Endothelial cell of umbilical vein (primary cell): ENCODE results near the gene CLEC16A. TPM values are rescaled to one million over a fixed set of nuclear protein-coding genes. Genes with fewer than 3 reads are reported as not detected.

Experiments used
- BruUV-seq: library from RNA; stranded (reverse); fragments of 400-500 nt; replicated peaks from 2 replicates; lab custom pipeline; 2021; lab: Mats Ljungman, UMichigan
- CTCF ChIA-PET: fragments of 300-600, 350-600 bp; sonication (Branson Sonifier 250); formaldehyde crosslinking; loops from one replicate; lab custom pipeline; 2021; ENCODE audit warnings: antibody characterized with exemption, inconsistent platforms; lab: Charles Lee
- POLR2A ChIA-PET: fragments of 300-600, 350-600 bp; sonication (Branson Sonifier 250); formaldehyde crosslinking; loops from one replicate; lab custom pipeline; 2021; ENCODE audit warnings: antibody characterized with exemption, inconsistent platforms; lab: Charles Lee
- DNase-seq: peaks from one replicate; pipeline ENCODE4 v3.0.0-alpha.2; 2011; ENCODE audit warnings: low read depth, low spot score
- FAIRE-seq: peaks from 2 replicates; lab custom pipeline; 2011; peaks lifted over from hg19 to GRCh38; lab: Jason Lieb, UNC
- H2AFZ ChIP-seq: 2 replicates; pipeline ENCODE4 v1.6.0; 2012; ENCODE audit warnings: low read depth, low read length, control low read depth, inconsistent platforms
- H3K27ac ChIP-seq: 2 replicates; pipeline ENCODE4 v1.5.1; 2011; ENCODE audit warnings: low read depth, mild to moderate bottlenecking, control low read depth, low read length, moderate library complexity; ENCODE audit not compliant: insufficient read depth
- H3K27me3 ChIP-seq, 2 experiments: 2 replicates each; pipeline versions ENCODE4 v1.6.0 to v1.6.1; 2011; ENCODE audit warnings: low read length in 2 of 2, mixed read lengths in 1 of 2; ENCODE audit not compliant: control insufficient read depth in 2 of 2, insufficient read depth in 2 of 2
- H3K36me3 ChIP-seq, 2 experiments: 2 replicates in 1 of 2; 3 replicates in 1 of 2; pipeline ENCODE4 v1.5.1; 2011; ENCODE audit warnings: low read length in 2 of 2, mild to moderate bottlenecking in 1 of 2, moderate library complexity in 1 of 2; ENCODE audit not compliant: control insufficient read depth in 2 of 2, insufficient read depth in 2 of 2; ENCODE audit errors: extremely low read depth in 1 of 2
- H3K4me1 ChIP-seq: 3 replicates; pipeline ENCODE4 v1.5.1; 2011; ENCODE audit warnings: mild to moderate bottlenecking, low read length; ENCODE audit not compliant: control insufficient read depth, insufficient read depth; ENCODE audit errors: extremely low read depth
- H3K4me2 ChIP-seq: 2 replicates; pipeline ENCODE4 v1.6.1; 2011; ENCODE audit warnings: low read length, control low read depth, mixed read lengths; ENCODE audit not compliant: insufficient read depth
- H3K4me3 ChIP-seq, 3 experiments: fragments of 200-600 bp in 1 of 3; sonication (generic), shearing (Covaris generic) in 1 of 3; replicated peaks in 1 of 3; 2 replicates each; pipeline ENCODE4 v1.5.1; 2011 to 2016; ENCODE audit warnings: control low read depth in 3 of 3, low read length in 3 of 3, mild to moderate bottlenecking in 2 of 3, inconsistent platforms in 1 of 3, low read depth in 1 of 3, moderate library complexity in 1 of 3; ENCODE audit not compliant: insufficient read depth in 1 of 3
- H3K79me2 ChIP-seq: 2 replicates; pipeline ENCODE4 v1.6.0; 2012; ENCODE audit warnings: low read length, inconsistent platforms; ENCODE audit not compliant: control insufficient read depth, insufficient read depth
- H3K9ac ChIP-seq: replicated peaks from 2 replicates; pipeline ENCODE3; 2011; ENCODE audit warnings: low read length, control low read depth; ENCODE audit not compliant: insufficient read depth; ENCODE audit errors: extremely low read depth
- H3K9me1 ChIP-seq: replicated peaks from 3 replicates; pipeline ENCODE4 v1.6.0; 2011; ENCODE audit warnings: mild to moderate bottlenecking, low read length; ENCODE audit not compliant: control insufficient read depth, insufficient read depth; ENCODE audit errors: extremely low read depth
- H3K9me3 ChIP-seq: replicated peaks from 2 replicates; pipeline ENCODE4 v1.5.1; 2012; ENCODE audit warnings: low read length, inconsistent platforms; ENCODE audit not compliant: control insufficient read depth, insufficient read depth
- H4K20me1 ChIP-seq: replicated peaks from 2 replicates; pipeline ENCODE3; 2011; ENCODE audit warnings: mild to moderate bottlenecking, low read length; ENCODE audit not compliant: control insufficient read depth, insufficient read depth; ENCODE audit errors: extremely low read depth
- CTCF ChIP-seq, 2 donors: IDR thresholded peaks; 1 replicate in 1 of 2; 2 replicates in 1 of 2; pipeline ENCODE4 v1.5.1; 2011; ENCODE audit warnings: low read length in 2 of 2, mild to moderate bottlenecking in 2 of 2, moderate library complexity in 2 of 2, control low read depth in 1 of 2, inconsistent platforms in 1 of 2, low read depth in 1 of 2; ENCODE audit not compliant: insufficient read depth in 1 of 2; ENCODE audit errors: extremely low read depth in 1 of 2
- EZH2 ChIP-seq: IDR thresholded peaks from 2 replicates; pipeline ENCODE4 v1.6.1; 2012; ENCODE audit warnings: borderline replicate concordance, low read depth, mild to moderate bottlenecking, moderate library complexity, low read length, inconsistent platforms; ENCODE audit not compliant: severe bottlenecking
- FOS ChIP-seq: IDR thresholded peaks from 2 replicates; pipeline ENCODE4 v1.6.1; 2011; ENCODE audit warnings: mild to moderate bottlenecking, low read length, moderate library complexity, borderline replicate concordance; ENCODE audit not compliant: insufficient read depth
- GATA2 ChIP-seq: IDR thresholded peaks from 2 replicates; pipeline ENCODE4 v1.7.0; 2011; ENCODE audit warnings: low read depth, mild to moderate bottlenecking, moderate library complexity, mixed read lengths, low read length; ENCODE audit not compliant: insufficient read length, insufficient read depth
- JUN ChIP-seq: IDR thresholded peaks from 2 replicates; pipeline ENCODE4 v1.6.1; 2011; ENCODE audit warnings: borderline replicate concordance, low read depth; ENCODE audit not compliant: insufficient read length, insufficient read depth
- MAX ChIP-seq: IDR thresholded peaks from 2 replicates; pipeline ENCODE4 v1.6.1; 2011; ENCODE audit not compliant: insufficient read depth, insufficient read length
- MYC ChIP-seq: IDR thresholded peaks from one replicate; pipeline ENCODE4 v1.6.1; 2011; ENCODE audit warnings: mild to moderate bottlenecking, low read depth, low read length
- POLR2A ChIP-seq: IDR thresholded peaks from 2 replicates; pipeline ENCODE4 v1.6.1; 2012; ENCODE audit warnings: low read depth, mild to moderate bottlenecking, control low read depth, low read length
- POLR2AphosphoS5 ChIP-seq: IDR thresholded peaks from 2 replicates; pipeline ENCODE4 v1.6.1; 2012; ENCODE audit warnings: low read depth, mild to moderate bottlenecking, control low read depth, low read length, moderate library complexity; ENCODE audit not compliant: insufficient read depth
- dilution Hi-C: fragments of 300-500 bp; cut with MboI; formaldehyde crosslinking; loops from one replicate; pipeline ENCODE4 v1.15.0; 2019; ENCODE audit warnings: low sequenced_read_pairs; ENCODE audit not compliant: extremely low pct_ligation_motif_present
- intact Hi-C: fragments of 100-400 bp; cut with micrococcal nuclease; formaldehyde crosslinking; loops from one replicate; pipeline ENCODE4 v1.10.0; 2022
- polyA plus RNA-seq, 4 experiments: library from polyadenylated mRNA; depleted of rRNA in 3 of 4; stranded (reverse) in 3 of 4; unstranded in 1 of 4; fragments of >200 nt; gene quantifications; 2 replicates each; pipeline versions ENCODE4 v1.2.1 to v1.2.3, GENCODE V29; 2011 to 2012; ENCODE audit warnings: missing spikeins in 1 of 4
- total RNA-seq: library from RNA; stranded (reverse); gene quantifications from 2 replicates; pipeline ENCODE4 v1.2.3, GENCODE V29; 2021

Gene CLEC16A
- total and polyA plus RNA-seq, 2 donors (not counting 3 experiments of a cell fraction or from before 2014, with no cell fraction given), result 11.4 to 23.3 TPM

DNA sequence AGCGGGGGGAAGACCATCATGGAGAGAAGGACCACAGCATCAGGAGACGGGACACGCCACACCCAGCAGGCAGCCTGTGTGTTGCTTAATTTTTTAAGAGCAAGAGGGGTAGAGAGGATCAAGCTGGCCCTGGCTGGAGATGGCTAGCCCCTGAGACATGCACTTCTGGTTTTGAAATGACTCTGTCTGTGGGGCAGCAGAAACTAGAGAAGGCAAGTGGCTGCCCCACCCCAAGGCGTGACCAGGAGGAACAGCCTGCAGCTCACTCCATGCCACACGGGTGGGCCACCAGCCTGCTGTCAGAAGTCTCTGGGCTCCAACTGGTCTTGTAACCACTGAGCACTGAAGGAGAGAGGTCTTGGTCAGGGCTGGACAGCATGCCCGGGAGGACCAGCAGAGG is 236.1 kb downstream of the CLEC16A start:
- no peaks in the 10 kb centered on the region for H3K79me2 ChIP-seq
- H3K27me3 ChIP-seq, result no peaks in the 10 kb centered on the region
- dilution Hi-C loops, result no loop called here
- no peaks in the 10 kb centered on the region for H3K9me3 ChIP-seq
- no peaks in the 10 kb centered on the region for H3K9me1 ChIP-seq
- H3K36me3 ChIP-seq, result peaks cover 0 to 2% of the 10 kb centered on the region in 2 experiments
- intact Hi-C loops, result no loop called here
- H3K4me3 ChIP-seq, result no peak overlapping the region
- H3K9ac ChIP-seq, result no peak overlapping the region
- no peaks in the 10 kb centered on the region for H3K4me1 ChIP-seq
- ChIA-PET CTCF (no interaction called here), POLR2A (no interaction called here)
- no peaks in the 10 kb centered on the region for H4K20me1 ChIP-seq
- BruUV-seq, result no TSS peak
- FAIRE-seq (no peak), DNase-seq (no peak)
- TF ChIP-seq POLR2A, result no peak
- H3K4me2 ChIP-seq, result no peak overlapping the region
- no peak overlapping the region for H2AFZ ChIP-seq
- H3K27ac ChIP-seq, result no peak overlapping the region

GRCh38 chr16:11181242-11181898 is 237.0 kb downstream of the CLEC16A start:
- ChIA-PET CTCF (interaction anchor here (0.5 kb wide), 1 partner anchor 113 kb away, joined by 3 read pairs; no protein-coding TSS in a partner anchor), POLR2A (no interaction called here)
- DNase-seq (no peak), FAIRE-seq (no peak)
- Histone ChIP-seq H3K4me3 (no peak overlapping the region), H3K36me3 (peaks cover 0 to 2% of the 10 kb centered on the region in 2 experiments), H3K9ac (no peak overlapping the region), H3K27me3 (no peaks in the 10 kb centered on the region), H3K27ac (no peak overlapping the region), H3K9me3 (no peaks in the 10 kb centered on the region), H3K79me2 (no peaks in the 10 kb centered on the region), H4K20me1 (no peaks in the 10 kb centered on the region), H2AFZ (no peak overlapping the region), H3K9me1 (no peaks in the 10 kb centered on the region), H3K4me1 (no peaks in the 10 kb centered on the region), H3K4me2 (no peak overlapping the region)
- dilution Hi-C loops, result no loop called here
- TF ChIP-seq FOS (no peak), GATA2 (no peak), MAX (no peak), CTCF (IDR thresholded peaks at IDR 0.05; ENCODE audit: extremely low read depth in 1 of 2, insufficient read depth in 1 of 2, low read depth in 1 of 2, low read length in 2 of 2) (no peak), MYC (no peak), POLR2A (no peak), POLR2AphosphoS5 (no peak), EZH2 (no peak), JUN (no peak)
- BruUV-seq, result no TSS peak
- intact Hi-C loops, result no loop called here
